ENCODE data around the gene OR51B4. TPM values are rescaled to one million over a fixed set of nuclear protein-coding genes. Genes with fewer than 3 reads are reported as not detected.

The OR51B4 gene
- total and polyA plus RNA-seq, 2 donors (not counting 3 experiments of a cell fraction or from before 2014, with no cell fraction given), result 0.08 TPM; not detected in 1

GRCh38 chr11:5283882-5284281, 17.9 kb downstream of the OR51B4 start:
- no TSS peak for BruUV-seq (replicated peaks)
- TF ChIP-seq JUN (IDR thresholded peaks at IDR 0.05; ENCODE audit: borderline replicate concordance, insufficient read depth, insufficient read length, low read depth), result no peak
- no peak for TF ChIP-seq CTCF (IDR thresholded peaks at IDR 0.05; ENCODE audit: extremely low read depth in 1 of 2, insufficient read depth in 1 of 2, low read depth in 1 of 2, low read length in 2 of 2)
- no peak for TF ChIP-seq POLR2AphosphoS5 (IDR thresholded peaks at IDR 0.05; ENCODE audit: insufficient read depth, low read depth, low read length)
- TF ChIP-seq MYC (IDR thresholded peaks at IDR 0.05; ENCODE audit: low read depth, low read length), result no peak
- TF ChIP-seq POLR2A (IDR thresholded peaks at IDR 0.05; ENCODE audit: low read depth, low read length), result no peak
- TF ChIP-seq EZH2 (IDR thresholded peaks at IDR 0.05; ENCODE audit: borderline replicate concordance, low read depth, low read length, severe bottlenecking), result no peak
- no peak for TF ChIP-seq GATA2 (IDR thresholded peaks at IDR 0.05; ENCODE audit: insufficient read depth, insufficient read length, low read depth, low read length)
- TF ChIP-seq MAX (IDR thresholded peaks at IDR 0.05; ENCODE audit: insufficient read depth, insufficient read length), result no peak
- Histone ChIP-seq H3K9me3 (replicated peaks; ENCODE audit: control insufficient read depth, insufficient read depth, low read length) (no peaks in the 10 kb centered on the region), H4K20me1 (replicated peaks; ENCODE audit: control insufficient read depth, extremely low read depth, insufficient read depth, low read length) (no peaks in the 10 kb centered on the region), H3K4me3 (replicated peaks in 1 of 3; ENCODE audit: insufficient read depth in 1 of 3, low read depth in 1 of 3, low read length in 3 of 3) (no peak overlapping the region), H3K9ac (replicated peaks; ENCODE audit: extremely low read depth, insufficient read depth, low read length) (no peak overlapping the region), H2AFZ (ENCODE audit: low read depth, low read length) (no peak overlapping the region), H3K27ac (ENCODE audit: insufficient read depth, low read depth, low read length) (no peak overlapping the region), H3K79me2 (ENCODE audit: control insufficient read depth, insufficient read depth, low read length) (no peaks in the 10 kb centered on the region), H3K27me3 (ENCODE audit: control insufficient read depth in 2 of 2, insufficient read depth in 2 of 2, low read length in 2 of 2) (no peaks in the 10 kb centered on the region), H3K36me3 (ENCODE audit: control insufficient read depth in 2 of 2, extremely low read depth in 1 of 2, insufficient read depth in 2 of 2, low read length in 2 of 2) (no peaks in the 10 kb centered on the region), H3K9me1 (replicated peaks; ENCODE audit: control insufficient read depth, extremely low read depth, insufficient read depth, low read length) (no peaks in the 10 kb centered on the region), H3K4me2 (ENCODE audit: insufficient read depth, low read length) (no peak overlapping the region), H3K4me1 (ENCODE audit: control insufficient read depth, extremely low read depth, insufficient read depth, low read length) (peaks cover 11% of the 10 kb centered on the region)
- dilution Hi-C loops (cut with MboI; ENCODE audit: extremely low pct_ligation_motif_present, low sequenced_read_pairs) (no loop called here), intact Hi-C loops (cut with micrococcal nuclease) (no loop called here)
- POLR2A ChIA-PET, result no interaction called here
- CTCF ChIA-PET, result no interaction called here
- DNase-seq (ENCODE audit: low read depth, low spot score) (no peak), FAIRE-seq (no peak)
